HEK293T (cell line): ENCODE measurements around the gene IFT172.

Source experiments
- FOXA1 ChIP-seq: fragments of 450-650 bp; IDR thresholded peaks from 2 replicates; pipeline ENCODE4 v1.6.1; 2016; ENCODE audit warnings: mild to moderate bottlenecking
- NFRKB ChIP-seq: fragments of 450-650 bp; IDR thresholded peaks from 2 replicates; pipeline ENCODE4 v1.6.1; 2016; ENCODE audit warnings: mild to moderate bottlenecking, moderate library complexity
- PKNOX1 ChIP-seq: fragments of 450-650 bp; IDR thresholded peaks from 2 replicates; pipeline ENCODE4 v1.6.1; 2016
- SP1 ChIP-seq: fragments of 450-650 bp; IDR thresholded peaks from 2 replicates; pipeline ENCODE4 v1.6.1; 2017

- TF ChIP-seq NFRKB, result no peak
- no peak for TF ChIP-seq SP1
- no peak for TF ChIP-seq FOXA1
- no peak for TF ChIP-seq PKNOX1
Measured at GRCh38 chr2:27518782-27519113, 29.2 kb upstream of the IFT172 start.
